GM18907 (cell line): ENCODE results near the gene STAT5B.
A peak's percentile ranks its signal among the peaks of the same experiment; 100 is the strongest.
"Not testable (repeated sequence)": the region's sequence is repeated elsewhere in the genome, so short reads cannot be mapped to it uniquely, and the experiment has no call there.

Experiments
- ATAC-seq: cut with Tn5 transposase; IDR thresholded peaks from one replicate; pipeline ENCODE4 v1.9.1; 2021; ENCODE audit warnings: mild to moderate bottlenecking, moderate library complexity; ENCODE audit not compliant: unreplicated experiment

The STAT5B gene

GRCh38 chr17:42276359-42276608, at the start of gene STAT5B:
STAT5B (minus strand) TSS chr17:42276391; CDS start chr17:42232127, 44,264 bp downstream.
- peak; percentile 62 for ATAC-seq

DNA sequence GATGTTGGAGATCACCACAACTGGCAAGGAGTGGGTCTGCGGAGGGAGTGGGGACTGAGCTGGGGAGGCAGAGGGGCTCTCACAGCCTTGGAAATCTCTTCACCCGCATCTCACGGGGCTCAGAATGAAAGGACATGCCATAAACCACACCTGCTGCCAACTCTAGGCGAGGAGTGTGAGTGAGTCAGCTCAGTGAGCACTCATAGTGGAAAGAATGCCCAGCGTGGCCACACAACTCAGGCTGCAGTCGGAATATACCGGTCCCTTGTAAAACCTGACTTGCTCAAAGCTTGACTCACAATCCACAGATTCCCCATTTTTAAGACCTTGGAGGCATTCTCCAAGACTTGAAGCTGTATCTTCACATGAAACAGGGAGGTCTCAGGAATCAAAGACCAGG, 48.8 kb upstream of the STAT5B start:
- no peak for ATAC-seq

GRCh38 chr17:42323268-42323773, 47.1 kb upstream of the STAT5B start:
- no peak for ATAC-seq

- peak; percentile 74 for ATAC-seq
These were observed 46.4 kb upstream of the STAT5B start for GRCh38 chr17:42322382-42323267.

GRCh38 chr17:42321555-42321954, 45.4 kb upstream of the STAT5B start:
- no peak for ATAC-seq

DNA sequence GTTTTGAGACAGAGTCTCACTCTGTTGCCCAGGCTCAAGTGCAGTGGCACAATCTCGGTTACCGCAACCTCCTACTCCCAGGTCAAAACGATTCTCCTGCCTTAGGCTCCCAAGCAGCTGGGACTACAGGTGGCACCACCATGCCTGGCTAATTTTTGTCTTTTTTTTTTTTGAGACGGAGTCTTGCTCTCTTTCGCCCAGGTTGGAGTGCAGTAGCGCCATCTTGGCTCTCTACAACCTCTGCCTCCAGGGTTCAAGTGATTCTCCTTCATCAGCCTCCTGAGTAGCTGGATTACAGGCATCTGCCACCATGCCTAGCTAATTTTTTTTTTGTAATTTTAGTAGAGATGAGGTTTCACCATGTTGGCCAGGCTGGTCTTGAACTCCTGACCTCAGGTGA, 41.8 kb upstream of the STAT5B start:
- ATAC-seq: not testable (repeated sequence)

GRCh38 chr17:42317266-42317845, 41.2 kb upstream of the STAT5B start:
- ATAC-seq: no peak

DNA sequence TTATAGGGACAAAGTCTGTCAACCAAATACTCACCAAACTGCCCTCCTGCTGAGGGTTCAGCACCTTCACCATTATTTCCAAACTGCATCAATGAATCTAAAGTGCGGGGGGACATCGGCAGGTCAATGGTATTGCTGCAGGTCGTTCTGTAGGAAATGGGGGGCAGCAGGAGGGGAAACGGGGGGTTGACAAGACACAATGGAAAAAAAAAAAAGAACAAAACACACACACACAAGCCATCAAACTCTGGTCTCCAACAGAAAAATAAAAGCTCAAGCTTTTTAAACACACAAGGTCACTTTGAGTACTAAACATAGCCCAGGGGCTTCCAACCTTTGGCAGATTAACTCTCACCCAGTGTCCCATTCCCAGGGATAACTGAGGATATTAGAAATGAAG, 40.6 kb upstream of the STAT5B start:
- no peak for ATAC-seq

DNA sequence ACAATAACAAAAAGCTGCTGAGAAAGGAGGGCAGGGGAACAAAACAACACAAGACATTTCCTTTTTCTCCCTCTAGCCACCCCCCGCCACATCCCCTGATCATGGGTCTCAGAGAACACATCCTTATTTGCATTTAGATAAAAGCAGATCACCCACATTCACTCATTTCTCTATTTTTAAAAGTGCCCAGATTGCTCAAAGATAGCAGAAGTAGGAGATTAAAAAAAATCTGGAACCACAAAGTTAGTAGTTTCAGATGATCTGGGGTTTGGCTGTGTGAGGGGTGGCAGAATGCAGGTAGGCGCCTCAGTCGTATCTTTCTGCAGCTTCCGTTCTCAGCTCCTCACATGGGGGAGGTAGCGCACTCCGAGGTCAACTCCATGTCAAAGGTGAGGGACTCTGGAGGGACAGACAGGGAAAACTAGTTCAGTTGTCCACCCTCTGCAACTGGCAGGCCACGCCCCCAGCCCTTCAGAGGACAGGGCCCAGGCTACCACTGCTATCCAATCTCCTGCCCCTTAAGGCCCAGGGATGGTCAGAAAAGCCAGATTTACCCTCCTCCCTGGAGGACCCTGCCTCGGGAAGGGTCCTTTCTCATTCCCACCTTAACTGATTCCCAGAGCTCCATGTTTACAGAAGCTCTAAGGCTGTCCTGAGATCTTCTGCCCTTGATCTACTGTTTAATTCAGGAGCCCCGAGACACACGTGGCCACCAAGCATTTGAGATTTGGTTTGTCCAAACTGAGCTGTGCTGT, 39.4 kb upstream of the STAT5B start:
- ATAC-seq: no peak

GRCh38 chr17:42313773-42314566, 37.8 kb upstream of the STAT5B start:
- no peak for ATAC-seq

GRCh38 chr17:42313389-42313772, 37.2 kb upstream of the STAT5B start:
- ATAC-seq: no peak

GRCh38 chr17:42312285-42313130, 36.3 kb upstream of the STAT5B start:
- peak; percentile 53 for ATAC-seq

GRCh38 chr17:42312035-42312284, 35.8 kb upstream of the STAT5B start:
- ATAC-seq: no peak

GRCh38 chr17:42311240-42312034, 35.2 kb upstream of the STAT5B start:
- no peak for ATAC-seq

- no peak for ATAC-seq
These were observed 34.6 kb upstream of the STAT5B start for GRCh38 chr17:42310787-42311215.

- no peak for ATAC-seq
These were observed 34.0 kb upstream of the STAT5B start for GRCh38 chr17:42309986-42310786.

DNA sequence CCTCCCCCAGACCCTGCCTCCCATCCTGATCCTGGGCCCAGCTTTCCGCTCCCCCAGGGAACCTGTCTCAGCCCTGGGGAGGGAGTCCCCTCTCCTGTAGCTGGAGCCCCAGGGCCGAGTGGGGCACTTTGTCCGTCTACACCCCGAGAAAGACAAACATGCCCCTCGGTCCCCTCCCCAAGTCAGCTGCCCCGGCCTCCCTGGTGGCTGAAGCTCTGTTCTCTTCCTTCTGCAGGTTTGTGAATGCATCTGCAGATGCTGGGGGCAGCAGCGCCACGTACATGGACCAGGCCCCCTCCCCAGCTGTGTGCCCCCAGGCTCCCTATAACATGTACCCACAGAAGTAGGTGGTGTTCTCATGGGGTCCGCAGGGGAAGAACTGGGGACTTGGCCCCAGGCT, 33.0 kb upstream of the STAT5B start:
- ATAC-seq: no peak

DNA sequence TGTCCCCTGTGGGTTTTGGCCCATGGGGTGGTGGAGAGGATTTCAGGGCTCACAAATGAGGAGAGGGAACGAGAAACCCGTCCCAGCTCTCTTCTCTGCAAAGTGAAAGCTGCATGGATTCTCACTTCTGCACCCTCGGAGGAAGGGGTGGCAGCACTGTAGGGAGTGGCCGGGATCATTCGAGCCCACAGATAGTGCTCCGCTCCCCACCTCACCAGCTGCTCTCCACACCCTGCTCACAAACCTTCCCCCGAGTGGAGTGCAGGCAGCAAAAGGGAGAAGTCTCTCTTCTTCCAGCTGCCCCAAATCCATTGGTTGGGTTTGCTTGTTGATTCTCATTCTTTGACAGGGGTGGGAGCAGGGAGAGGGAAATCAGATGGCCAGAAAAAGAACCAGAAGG, 32.3 kb upstream of the STAT5B start:
- ATAC-seq: no peak
